NCI-H82 treated with DMSO at 0.1 percent for 48 hours (cell line): ENCODE measurements around the gene TGFA.
"Not testable (repeated sequence)": the region's sequence is repeated elsewhere in the genome, so short reads cannot be mapped to it uniquely, and the experiment has no call there.

Experiments
- DNase-seq: peaks from one replicate; lab custom pipeline; 2025; ENCODE audit not compliant: unreplicated experiment; lab: John Stamatoyannopoulos, UW

Gene TGFA

GRCh38 chr2:70467237-70467636 is 86.4 kb downstream of the TGFA start:
- DNase-seq, result no peak

- not testable (repeated sequence) for DNase-seq
These were observed 87.0 kb downstream of the TGFA start for GRCh38 chr2:70466647-70467046.

GRCh38 chr2:70463997-70464396 is 89.6 kb downstream of the TGFA start:
- no peak for DNase-seq

GRCh38 chr2:70463581-70463980 is 90.0 kb downstream of the TGFA start:
- no peak for DNase-seq

GRCh38 chr2:70461981-70462876 is 91.4 kb downstream of the TGFA start:
- no peak for DNase-seq

GRCh38 chr2:70461414-70461813 is 92.2 kb downstream of the TGFA start:
- no peak for DNase-seq

GRCh38 chr2:70460333-70460732 is 93.3 kb downstream of the TGFA start:
- no peak for DNase-seq

GRCh38 chr2:70458661-70459060 is 95.0 kb downstream of the TGFA start:
- no peak for DNase-seq

- DNase-seq, result no peak
These were observed 96.8 kb downstream of the TGFA start for GRCh38 chr2:70456585-70457495.

- no peak for DNase-seq
These were observed 98.6 kb downstream of the TGFA start for GRCh38 chr2:70454936-70455544.

GRCh38 chr2:70450641-70451250 is 102.9 kb downstream of the TGFA start:
- no peak for DNase-seq

GRCh38 chr2:70448041-70448440 is 105.6 kb downstream of the TGFA start:
- DNase-seq, result no peak

- DNase-seq, result no peak
These were observed 109.9 kb downstream of the TGFA start for GRCh38 chr2:70443726-70444125.

- DNase-seq, result no peak
These were observed 110.6 kb downstream of the TGFA start for GRCh38 chr2:70443078-70443465.

GRCh38 chr2:70442301-70443077 is 111.1 kb downstream of the TGFA start:
- no peak for DNase-seq

GRCh38 chr2:70440621-70441020 is 113.0 kb downstream of the TGFA start:
- DNase-seq, result no peak

- DNase-seq, result no peak
These were observed 118.5 kb downstream of the TGFA start for GRCh38 chr2:70435138-70435537.

GRCh38 chr2:70433315-70433714 is 120.3 kb downstream of the TGFA start:
- no peak for DNase-seq

- no peak for DNase-seq
These were observed 121.8 kb downstream of the TGFA start for GRCh38 chr2:70431716-70432347.

GRCh38 chr2:70426341-70426740 is 127.3 kb downstream of the TGFA start:
- DNase-seq, result no peak
